NCI-H345 treated with DMSO at 0.1 percent for 48 hours (cell line): ENCODE results near the gene TMSB10.
"Not testable (repeated sequence)": the region's sequence is repeated elsewhere in the genome, so short reads cannot be mapped to it uniquely, and the experiment has no call there.

Source experiments
- DNase-seq: peaks from one replicate; lab custom pipeline; 2025; ENCODE audit not compliant: unreplicated experiment; lab: John Stamatoyannopoulos, UW

TMSB10 gene

GRCh38 chr2:84901593-84902120 lies 3.8 kb upstream of the TMSB10 start:
- no peak for DNase-seq

- DNase-seq: no peak
Measured at GRCh38 chr2:84902526-84902925, 2.9 kb upstream of the TMSB10 start.

GRCh38 chr2:84904151-84904550 lies 1.3 kb upstream of the TMSB10 start:
- no peak for DNase-seq

- DNase-seq: no peak
Measured at GRCh38 chr2:84904717-84905174, 710 bp upstream of the TMSB10 start.

GRCh38 chr2:84906108-84906899 lies 848 bp downstream of the TMSB10 start:
- DNase-seq: no peak

- DNase-seq: peak; percentile 33
Measured at GRCh38 chr2:84906900-84907714, 1.7 kb downstream of the TMSB10 start.

- DNase-seq: no peak
Measured at GRCh38 chr2:84908948-84909713, 3.7 kb downstream of the TMSB10 start.

- DNase-seq: no peak
Measured at GRCh38 chr2:84911135-84911678, 5.8 kb downstream of the TMSB10 start.

GRCh38 chr2:84912984-84913383 lies 7.5 kb downstream of the TMSB10 start:
- DNase-seq: no peak

- DNase-seq: no peak
Measured at GRCh38 chr2:84914334-84914733, 8.9 kb downstream of the TMSB10 start.

GRCh38 chr2:84915675-84916074 lies 10.2 kb downstream of the TMSB10 start:
- DNase-seq: not testable (repeated sequence)

GRCh38 chr2:84917821-84918220 lies 12.4 kb downstream of the TMSB10 start:
- DNase-seq: not testable (repeated sequence)

GRCh38 chr2:84918430-84918829 lies 13.0 kb downstream of the TMSB10 start:
- DNase-seq: no peak

GRCh38 chr2:84919885-84920580 lies 14.6 kb downstream of the TMSB10 start:
- no peak for DNase-seq

- DNase-seq: no peak
Measured at GRCh38 chr2:84923009-84923408, 17.6 kb downstream of the TMSB10 start.

GRCh38 chr2:84924173-84925106 lies 19.0 kb downstream of the TMSB10 start:
- DNase-seq: no peak

- no peak for DNase-seq
Measured at GRCh38 chr2:84925336-84925723, 19.9 kb downstream of the TMSB10 start.

GRCh38 chr2:84925724-84926376 lies 20.4 kb downstream of the TMSB10 start:
- DNase-seq: peak; percentile 91

- DNase-seq: no peak
Measured at GRCh38 chr2:84927275-84927627, 21.8 kb downstream of the TMSB10 start.
